22Rv1 (cell line): ENCODE data around the gene CFAP46.

Experiments
- H3K27ac ChIP-seq: fragments of 450-650 bp; 2 replicates; pipeline ENCODE4 v1.5.1; 2017
- CTCF ChIP-seq: fragments of 450-650 bp; IDR thresholded peaks from 2 replicates; pipeline ENCODE4 v1.5.1; 2017; ENCODE audit warnings: mild to moderate bottlenecking
- ZFX ChIP-seq: fragments of 450-650 bp; IDR thresholded peaks from 2 replicates; pipeline ENCODE4 v1.6.1; 2017; ENCODE audit warnings: antibody characterized with exemption, borderline replicate concordance

The CFAP46 gene

DNA sequence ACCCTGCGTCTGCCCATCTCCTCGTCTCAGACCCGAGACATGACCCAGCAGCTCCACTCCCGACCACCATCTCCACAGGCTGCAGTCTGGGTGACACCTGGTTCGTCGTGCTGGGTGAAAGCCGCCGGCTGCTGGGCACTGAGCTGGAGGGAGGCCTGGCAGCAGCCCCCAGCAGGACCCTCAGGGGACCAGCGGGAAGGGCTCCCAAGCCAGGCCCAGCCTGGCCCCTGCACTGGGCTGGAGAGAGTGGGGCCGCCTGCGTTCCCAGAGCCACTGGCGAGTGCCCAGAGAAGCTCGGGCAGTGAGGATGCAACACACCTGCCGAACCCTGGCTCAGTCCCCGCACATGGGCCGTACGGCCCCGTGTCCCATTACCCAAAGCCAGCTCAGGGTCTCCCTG is 21.3 kb downstream of the CFAP46 start:
- TF ChIP-seq CTCF (no peak), ZFX (no peak)
- H3K27ac ChIP-seq, result no peak overlapping the region

DNA sequence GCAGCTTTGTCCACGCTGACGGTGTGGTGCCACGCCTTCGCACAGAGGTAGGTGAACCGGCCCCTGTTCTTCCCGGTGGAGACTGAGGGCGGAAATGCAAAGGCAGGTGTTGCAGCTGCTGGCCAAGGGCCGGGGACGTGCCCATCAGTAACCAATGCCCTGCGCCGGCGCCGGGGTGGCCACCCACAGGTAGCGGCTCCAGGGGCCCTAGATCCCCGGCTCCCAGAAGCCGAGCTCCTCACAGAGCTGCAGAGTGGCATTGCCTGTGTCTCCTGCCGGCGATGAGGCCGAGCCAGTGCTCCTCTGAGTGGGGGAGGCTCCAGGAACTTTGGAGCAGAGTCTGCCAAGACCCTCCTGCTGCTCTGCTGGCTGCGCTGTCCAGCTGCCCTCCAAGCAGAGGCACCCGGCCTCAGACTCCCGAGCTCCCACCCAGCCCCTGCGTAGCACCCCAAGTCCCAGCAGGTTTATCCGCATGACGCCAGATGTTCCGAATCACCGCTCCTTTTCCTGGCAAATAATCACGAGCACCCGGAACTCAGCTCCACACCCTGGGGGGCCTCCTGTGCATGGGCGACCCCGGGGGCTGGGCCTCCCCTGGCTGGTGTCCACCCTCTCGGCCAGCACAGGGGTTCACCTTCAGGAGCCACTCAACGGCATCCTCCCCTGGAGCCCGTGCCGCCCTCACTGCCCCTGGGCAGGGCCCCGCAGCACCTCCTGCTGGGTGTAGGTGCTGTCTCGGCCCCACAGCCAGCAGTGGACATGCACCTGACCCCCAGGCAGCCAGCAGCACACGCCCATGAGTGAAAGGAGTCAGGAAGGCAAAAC is 22.1 kb downstream of the CFAP46 start:
- no peak overlapping the region for H3K27ac ChIP-seq
- TF ChIP-seq CTCF (peak; percentile 15; the same call in 1 of the 2 replicates), ZFX (no peak)

DNA sequence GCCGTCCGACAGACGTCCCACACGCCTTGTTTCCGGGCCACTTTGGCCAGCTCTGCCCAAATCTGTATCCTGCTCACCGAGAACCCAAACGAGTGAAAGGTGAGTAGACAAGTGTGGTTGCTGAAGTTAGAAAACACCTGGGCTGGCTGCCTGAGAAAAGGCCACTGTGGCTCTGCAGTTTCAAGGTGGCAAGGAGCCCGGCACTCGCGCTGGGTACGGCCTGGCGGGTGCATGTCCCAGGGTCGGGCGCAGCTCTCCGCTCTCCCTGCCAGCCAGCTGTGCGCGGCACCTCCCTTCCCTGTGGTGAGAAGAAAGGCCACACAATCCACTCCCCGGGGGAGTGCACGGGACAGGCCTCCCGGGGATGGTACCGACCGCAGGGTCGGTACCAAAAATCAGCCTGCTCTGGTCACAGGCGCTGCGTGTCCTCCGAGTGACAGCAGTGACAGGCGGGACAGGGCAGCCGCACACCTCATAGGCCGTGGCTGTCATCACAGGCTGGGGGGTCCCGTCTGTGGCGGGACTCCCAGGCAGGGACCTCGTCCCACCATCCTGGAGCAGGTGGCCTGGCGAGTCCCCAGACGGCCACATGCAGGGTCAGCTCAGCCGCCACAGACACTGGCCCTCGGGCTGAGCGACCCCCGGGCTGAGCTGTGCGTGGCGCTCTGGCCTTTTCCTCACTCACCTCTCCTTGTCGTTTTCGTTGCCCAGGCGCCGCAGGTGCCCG is 22.8 kb downstream of the CFAP46 start:
- H3K27ac ChIP-seq, result no peak overlapping the region

GRCh38 chr10:132918617-132919373 is 23.6 kb downstream of the CFAP46 start:
- TF ChIP-seq CTCF, result no peak
- TF ChIP-seq ZFX, result no peak
- H3K27ac ChIP-seq, result no peak overlapping the region

More for the DNA sequence above, 22.8 kb downstream of the CFAP46 start:
- no peak for TF ChIP-seq CTCF

GRCh38 chr10:132918264-132918616 is 24.1 kb downstream of the CFAP46 start:
- H3K27ac ChIP-seq, result no peak overlapping the region
- TF ChIP-seq ZFX (no peak), CTCF (no peak)

DNA sequence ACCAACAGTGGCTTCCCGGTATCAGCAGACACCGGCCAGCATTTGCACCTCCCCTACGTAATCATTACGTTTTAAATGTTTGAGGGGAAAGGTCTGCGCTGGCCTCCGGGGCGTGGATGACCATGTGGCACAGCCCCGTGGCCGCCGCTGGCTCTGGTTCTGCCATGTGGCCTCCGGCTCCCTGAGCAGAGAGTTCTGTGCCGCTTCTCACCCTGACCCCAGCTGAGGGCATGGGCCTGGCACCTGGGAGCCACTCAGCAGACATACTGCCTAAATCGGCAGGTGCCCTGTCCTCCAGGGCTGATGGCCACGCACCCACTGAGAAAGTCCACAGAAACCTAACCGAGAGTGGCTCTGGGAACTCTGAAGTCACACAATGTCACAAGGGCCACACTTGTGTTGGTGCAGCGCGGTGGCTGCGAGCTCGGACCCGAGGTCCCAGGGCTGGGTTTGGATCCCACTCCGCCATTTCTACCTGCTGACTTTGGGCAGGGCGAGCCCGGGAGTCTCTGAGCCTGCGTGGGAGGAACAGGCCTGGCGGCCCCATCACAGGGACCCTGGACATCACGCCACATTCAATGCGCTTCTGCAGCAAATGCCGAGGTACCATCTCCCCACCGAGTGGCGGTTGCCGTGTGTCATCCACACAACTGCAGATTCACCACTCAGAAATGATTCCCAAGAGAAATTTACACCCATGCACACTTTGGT is 25.3 kb downstream of the CFAP46 start:
- H3K27ac ChIP-seq, result no peak overlapping the region
- TF ChIP-seq CTCF (no peak), ZFX (no peak)
